Epidermal melanocyte (primary cell): ENCODE results near the gene ATP2B2.

Experiments used
- DNase-seq: peaks from one replicate; pipeline ENCODE4 v3.0.0; 2011; ENCODE audit warnings: low spot score; ENCODE audit not compliant: insufficient read length

Gene ATP2B2

GRCh38 chr3:10470120-10471053 is 35.0 kb downstream of the ATP2B2 start:
- no peak for DNase-seq

- DNase-seq: no peak
Observed at GRCh38 chr3:10469441-10470119, 35.8 kb downstream of the ATP2B2 start.

GRCh38 chr3:10468613-10469354 is 36.6 kb downstream of the ATP2B2 start:
- no peak for DNase-seq

- DNase-seq: no peak
Observed at GRCh38 chr3:10467904-10468612, 37.3 kb downstream of the ATP2B2 start.

GRCh38 chr3:10467204-10467603 is 38.2 kb downstream of the ATP2B2 start:
- DNase-seq: no peak

- DNase-seq: no peak
Observed at GRCh38 chr3:10466186-10466585, 39.2 kb downstream of the ATP2B2 start.

GRCh38 chr3:10465161-10465560 is 40.2 kb downstream of the ATP2B2 start:
- no peak for DNase-seq

- no peak for DNase-seq
Observed at GRCh38 chr3:10463533-10464434, 41.6 kb downstream of the ATP2B2 start.

- DNase-seq: no peak
Observed at GRCh38 chr3:10462641-10463532, 42.5 kb downstream of the ATP2B2 start.

- DNase-seq: no peak
Observed at GRCh38 chr3:10460951-10461545, 44.3 kb downstream of the ATP2B2 start.

- DNase-seq: peak; percentile 53
Observed at GRCh38 chr3:10459954-10460754, 45.2 kb downstream of the ATP2B2 start.

- DNase-seq: no peak
Observed at GRCh38 chr3:10457560-10457959, 47.8 kb downstream of the ATP2B2 start.

GRCh38 chr3:10456981-10457380 is 48.4 kb downstream of the ATP2B2 start:
- no peak for DNase-seq

GRCh38 chr3:10455545-10455914 is 49.9 kb downstream of the ATP2B2 start:
- DNase-seq: no peak

- DNase-seq: no peak
Observed at GRCh38 chr3:10454907-10455544, 50.4 kb downstream of the ATP2B2 start.

- no peak for DNase-seq
Observed at GRCh38 chr3:10453431-10454163, 51.8 kb downstream of the ATP2B2 start.
